Measurements from ENCODE around the gene MVK.
"Not testable (repeated sequence)": the region's sequence is repeated elsewhere in the genome, so short reads cannot be mapped to it uniquely, and the experiment has no call there.

The MVK gene

DNA sequence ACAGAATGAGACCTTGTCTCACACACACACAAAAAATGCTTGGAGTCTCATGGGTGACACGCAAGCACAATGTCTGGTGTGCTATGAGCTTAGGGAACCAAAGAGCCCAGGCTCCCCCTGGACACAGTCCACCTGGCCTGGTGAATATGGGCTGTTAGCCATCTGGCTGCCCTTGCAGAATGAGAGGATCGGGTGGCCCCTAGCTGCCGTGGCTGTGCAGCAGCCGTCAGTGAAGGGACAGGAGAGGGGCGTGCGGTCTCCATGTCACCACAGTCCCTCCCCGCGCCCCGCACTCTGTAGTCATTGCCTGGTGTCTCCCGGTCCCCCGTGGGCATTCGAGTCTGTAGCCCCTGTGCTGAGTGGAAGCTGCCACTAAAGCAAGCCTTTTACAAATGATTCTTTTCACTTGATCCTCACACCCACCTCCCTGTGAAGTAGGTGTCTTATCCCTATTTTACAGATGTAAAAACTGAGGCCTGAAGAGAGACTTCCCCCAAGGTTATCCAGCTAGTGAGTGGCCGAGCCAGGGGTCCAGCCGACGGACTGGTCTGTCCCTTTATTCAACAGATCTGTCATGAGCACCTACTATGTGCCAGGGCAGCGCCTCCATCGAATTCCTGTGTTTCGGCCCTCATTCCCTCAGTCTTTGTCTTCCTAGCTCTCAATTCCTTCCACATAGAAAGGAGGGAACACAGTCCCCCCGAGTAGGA is 18.8 kb downstream of the MVK start:
- DNase-seq, result no peak

GRCh38 chr12:109592905-109593272 is 19.3 kb downstream of the MVK start:
- DNase-seq, result no peak

- DNase-seq, result no peak
Observed at GRCh38 chr12:109594556-109595317, 21.1 kb downstream of the MVK start.

GRCh38 chr12:109595321-109595902 is 21.8 kb downstream of the MVK start:
- no peak for DNase-seq

GRCh38 chr12:109596418-109597244 is 23.0 kb downstream of the MVK start:
- DNase-seq, result no peak

DNA sequence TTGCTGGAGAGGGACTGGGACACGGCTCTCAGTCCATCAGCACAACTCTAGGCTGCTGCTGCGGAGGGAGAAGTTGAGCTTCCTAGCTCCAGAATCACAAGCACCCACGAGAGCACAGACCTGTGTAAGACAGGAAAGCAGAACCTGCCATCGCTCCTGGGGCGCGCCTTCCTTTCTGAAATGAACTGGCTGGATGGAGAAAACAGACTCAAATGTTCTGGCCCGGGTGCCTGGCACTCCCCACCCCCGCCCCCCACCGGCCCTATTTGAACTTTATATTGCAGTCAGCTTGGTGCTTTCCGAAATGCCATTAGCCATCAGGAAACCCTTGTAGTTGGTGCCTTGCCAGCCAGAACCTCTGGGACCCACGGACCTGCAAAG is 23.8 kb downstream of the MVK start:
- DNase-seq, result no peak

GRCh38 chr12:109597795-109598427 is 24.3 kb downstream of the MVK start:
- peak; percentile 76 for DNase-seq

- no peak for DNase-seq
Observed at GRCh38 chr12:109598428-109598854, 24.8 kb downstream of the MVK start.

DNA sequence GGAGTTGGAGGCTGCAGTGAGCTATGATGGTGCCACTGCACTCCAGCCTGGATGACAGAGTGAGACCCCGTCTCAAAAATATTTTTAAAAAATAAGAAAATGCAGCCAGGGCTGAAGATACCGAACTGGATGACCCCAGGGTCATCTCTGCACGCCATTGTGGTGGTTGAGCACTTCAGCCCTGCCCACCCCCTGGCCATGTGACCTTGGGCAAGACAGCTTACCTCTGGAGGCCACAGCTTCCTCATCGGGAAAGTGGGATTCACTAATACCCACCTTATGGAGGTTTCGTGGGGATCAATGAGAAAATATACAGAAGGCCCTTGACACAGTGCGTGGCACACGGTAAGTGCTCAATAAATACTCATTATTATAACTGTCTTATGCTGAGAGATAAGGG is 25.5 kb downstream of the MVK start:
- DNase-seq, result no peak

GRCh38 chr12:109600481-109600880 is 26.9 kb downstream of the MVK start:
- DNase-seq, result no peak

- DNase-seq, result no peak
Observed at GRCh38 chr12:109600995-109601394, 27.4 kb downstream of the MVK start.

DNA sequence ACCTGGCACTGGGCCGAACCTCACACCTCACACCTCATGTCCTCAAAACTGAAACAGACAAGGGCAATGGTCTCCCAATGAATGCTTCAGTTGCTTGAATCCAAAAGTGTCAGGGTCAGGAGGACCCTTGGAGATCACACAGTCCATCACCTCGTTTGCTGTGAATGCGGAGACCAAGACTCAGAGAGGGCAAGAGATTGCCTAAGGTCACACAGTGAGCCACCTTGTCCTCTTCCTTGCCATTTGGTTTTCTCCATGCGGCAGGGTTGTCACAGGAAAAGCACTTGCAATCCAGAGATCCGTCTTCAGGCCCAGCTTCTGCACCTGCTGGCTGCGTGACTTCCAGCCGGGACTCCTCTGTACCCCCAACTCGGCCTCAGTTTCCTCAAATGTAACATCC is 28.0 kb downstream of the MVK start:
- no peak for DNase-seq

GRCh38 chr12:109602132-109602531 is 28.5 kb downstream of the MVK start:
- not testable (repeated sequence) for DNase-seq

DNA sequence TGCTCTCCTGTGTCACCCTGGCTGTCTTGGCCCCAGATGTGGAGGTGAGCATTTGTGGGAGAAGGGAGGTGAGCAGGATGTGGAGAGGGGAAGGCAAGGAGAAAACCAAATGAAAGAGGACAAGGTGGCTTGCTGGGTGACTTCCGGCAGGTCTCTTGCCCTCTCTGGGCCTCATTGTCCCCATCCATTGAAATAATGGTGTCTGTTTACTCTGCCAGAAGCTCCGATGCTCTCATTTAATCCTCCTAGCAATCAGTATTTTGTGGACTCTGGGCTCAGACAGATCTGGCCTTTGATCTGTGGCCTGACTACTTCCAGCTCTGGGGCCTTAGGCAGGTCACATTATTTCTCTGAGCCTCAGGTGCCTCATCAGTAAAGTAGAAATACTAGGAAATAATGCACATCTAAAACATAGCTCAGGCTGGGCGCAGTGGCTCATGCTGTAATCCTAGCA is 30.6 kb downstream of the MVK start:
- no peak for DNase-seq

DNA sequence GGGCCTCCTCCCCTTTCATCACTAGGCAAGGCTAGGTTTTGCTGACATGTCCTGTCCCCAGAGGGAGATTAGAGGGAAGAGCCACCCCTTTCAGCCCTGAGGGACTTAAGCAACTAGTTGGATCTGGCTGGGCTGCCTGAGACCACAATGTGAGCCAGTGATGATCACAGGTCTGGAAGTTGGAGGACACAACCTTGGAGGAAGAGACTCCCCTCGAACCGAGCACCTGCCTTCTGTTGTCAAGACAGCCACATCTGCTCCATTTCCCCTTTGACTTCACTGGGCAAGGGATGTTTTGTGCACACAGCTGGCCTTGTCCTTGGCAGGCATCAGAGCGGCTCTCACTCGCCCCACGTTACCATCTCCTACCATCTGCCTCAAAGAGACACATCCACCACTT is 31.4 kb downstream of the MVK start:
- peak; percentile 27 for DNase-seq

GRCh38 chr12:109605599-109606228 is 32.1 kb downstream of the MVK start:
- DNase-seq, result no peak

DNA sequence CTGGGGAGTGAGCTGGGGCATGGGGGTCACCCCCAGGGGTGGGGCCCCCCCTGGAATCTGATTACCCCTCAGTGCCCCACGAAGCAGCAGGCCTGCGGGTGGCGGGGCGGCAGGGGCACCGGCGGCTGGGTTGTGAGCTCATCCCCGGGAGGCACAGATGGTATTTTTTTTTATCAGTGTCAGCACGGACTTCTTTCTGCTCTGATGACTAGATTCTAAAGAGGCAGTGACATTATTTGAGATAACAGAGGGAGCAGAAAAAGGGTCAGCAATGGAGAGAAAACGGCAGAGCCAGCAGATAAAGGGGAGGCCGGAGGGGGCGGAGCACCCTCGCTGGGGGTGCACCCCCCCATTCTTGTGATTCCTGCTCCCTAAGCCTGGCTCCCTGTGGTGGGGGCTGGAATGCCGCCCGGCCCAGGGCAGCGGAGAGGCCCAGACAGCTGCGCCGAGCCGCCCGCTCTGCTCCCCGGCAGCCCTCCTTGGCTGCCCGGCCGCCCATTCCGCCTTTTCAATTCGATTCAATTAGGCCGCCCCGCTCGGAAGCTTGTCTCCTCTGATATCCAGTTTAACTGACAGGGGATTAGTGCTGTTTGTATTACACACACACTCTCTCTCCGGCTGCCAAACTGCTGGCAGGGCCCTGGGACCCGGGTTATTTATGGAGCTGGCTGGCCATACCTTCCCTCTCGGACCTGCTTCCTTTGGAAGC is 32.9 kb downstream of the MVK start:
- DNase-seq, result no peak

DNA sequence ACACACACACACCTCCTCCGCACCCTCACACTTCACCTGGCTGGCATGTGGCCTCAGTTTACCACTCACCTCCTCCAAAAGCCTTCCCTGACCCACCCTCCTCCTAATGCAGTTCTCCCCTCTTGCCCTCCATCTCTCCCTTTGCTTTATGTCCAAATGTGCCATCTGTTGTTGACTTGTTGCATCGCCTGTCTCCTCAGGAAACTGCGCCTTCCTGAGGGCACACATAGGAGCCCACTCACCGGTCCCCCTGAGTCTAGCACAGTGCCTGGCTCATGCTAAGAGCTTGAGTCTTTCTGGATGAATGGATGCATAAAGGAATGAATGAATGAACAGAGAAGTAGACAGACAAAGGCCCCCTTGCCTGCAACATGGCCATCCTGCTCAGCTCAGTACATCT is 34.0 kb downstream of the MVK start:
- DNase-seq, result no peak

DNA sequence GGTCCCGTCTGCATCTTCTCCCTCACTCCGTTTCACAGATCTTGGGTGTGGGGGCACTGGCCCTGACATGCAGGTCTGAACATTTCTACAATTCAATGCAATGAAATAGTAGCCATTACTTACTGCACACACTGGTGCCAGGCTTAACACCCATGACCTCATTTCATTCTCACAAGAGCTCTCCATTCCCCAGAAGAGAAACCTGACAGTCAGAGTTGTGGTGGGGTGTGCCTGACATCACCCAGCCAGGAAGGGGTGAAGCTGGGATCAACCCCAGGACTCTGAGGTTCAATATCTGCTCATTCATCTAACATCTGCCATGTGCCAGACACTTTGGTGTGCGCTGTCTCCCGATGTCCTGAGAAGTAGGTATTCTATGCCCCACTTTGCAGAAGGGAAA is 34.7 kb downstream of the MVK start:
- no peak for DNase-seq

DNA sequence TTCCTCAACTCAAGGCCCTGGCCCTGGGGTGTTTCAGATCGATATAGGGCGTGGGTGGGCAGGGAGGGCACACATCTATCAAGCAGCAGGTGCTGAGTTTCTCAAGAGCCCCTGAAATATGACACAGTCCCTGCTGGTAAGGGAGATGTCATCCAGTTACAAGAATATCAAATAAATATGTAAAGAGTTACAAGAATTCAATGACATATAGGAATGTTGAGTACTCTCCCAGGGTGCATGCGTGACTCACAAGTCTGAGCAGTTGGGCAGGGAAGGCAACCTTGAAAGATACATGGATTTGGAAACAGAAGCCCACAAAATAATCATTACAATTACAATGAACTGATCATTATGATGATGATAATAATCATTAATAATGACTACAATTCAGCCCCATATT is 35.2 kb downstream of the MVK start:
- no peak for DNase-seq

DNA sequence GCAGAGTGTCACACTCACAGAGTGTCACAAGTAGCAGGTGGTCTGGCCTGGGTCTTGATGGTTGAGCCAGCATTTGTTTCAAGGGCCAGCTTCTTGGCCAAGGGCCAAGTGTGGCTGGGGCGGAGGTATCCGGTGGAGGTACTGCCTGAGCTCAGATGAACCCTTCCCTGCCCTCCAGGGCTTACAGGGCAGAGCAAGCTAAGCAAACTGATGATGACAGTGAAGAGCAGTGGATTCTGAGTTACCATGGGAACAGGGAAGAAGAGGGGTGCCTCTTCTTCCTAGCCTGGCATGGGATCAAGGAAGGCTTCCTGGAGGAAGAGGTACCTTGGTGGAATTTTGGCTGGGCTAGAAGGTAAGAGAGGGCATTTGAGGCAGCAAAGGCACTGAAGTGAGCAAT is 35.7 kb downstream of the MVK start:
- no peak for DNase-seq

DNA sequence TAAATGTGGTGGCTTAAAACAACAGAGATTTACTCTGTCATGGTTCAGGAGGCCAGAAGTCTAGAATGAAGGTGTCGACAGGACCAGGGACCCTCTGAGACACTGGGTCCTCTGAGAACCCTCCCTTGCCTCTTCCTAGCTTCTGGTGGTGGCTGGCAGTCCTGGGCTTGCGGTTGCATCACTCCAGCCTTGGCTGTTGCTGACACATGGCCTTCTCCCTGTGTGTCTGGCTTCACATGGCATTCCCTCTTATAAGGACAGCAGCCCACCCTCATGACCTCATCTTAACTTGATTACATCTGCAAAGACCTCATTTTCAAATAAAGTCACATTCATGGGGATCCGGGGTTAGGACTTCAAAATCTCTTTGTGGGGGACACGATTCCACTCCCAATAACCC is 36.9 kb downstream of the MVK start:
- no peak for DNase-seq
